HG03159 (cell line): ENCODE results near the gene LAMB3.
A peak's percentile ranks its signal among the peaks of the same experiment; 100 is the strongest.
"Not testable (repeated sequence)": the region's sequence is repeated elsewhere in the genome, so short reads cannot be mapped to it uniquely, and the experiment has no call there.

Experiments used
- ATAC-seq: cut with Tn5 transposase; IDR thresholded peaks from one replicate; pipeline ENCODE4 v1.9.1; 2021; ENCODE audit warnings: mild to moderate bottlenecking, moderate library complexity; ENCODE audit not compliant: unreplicated experiment

LAMB3 gene

DNA sequence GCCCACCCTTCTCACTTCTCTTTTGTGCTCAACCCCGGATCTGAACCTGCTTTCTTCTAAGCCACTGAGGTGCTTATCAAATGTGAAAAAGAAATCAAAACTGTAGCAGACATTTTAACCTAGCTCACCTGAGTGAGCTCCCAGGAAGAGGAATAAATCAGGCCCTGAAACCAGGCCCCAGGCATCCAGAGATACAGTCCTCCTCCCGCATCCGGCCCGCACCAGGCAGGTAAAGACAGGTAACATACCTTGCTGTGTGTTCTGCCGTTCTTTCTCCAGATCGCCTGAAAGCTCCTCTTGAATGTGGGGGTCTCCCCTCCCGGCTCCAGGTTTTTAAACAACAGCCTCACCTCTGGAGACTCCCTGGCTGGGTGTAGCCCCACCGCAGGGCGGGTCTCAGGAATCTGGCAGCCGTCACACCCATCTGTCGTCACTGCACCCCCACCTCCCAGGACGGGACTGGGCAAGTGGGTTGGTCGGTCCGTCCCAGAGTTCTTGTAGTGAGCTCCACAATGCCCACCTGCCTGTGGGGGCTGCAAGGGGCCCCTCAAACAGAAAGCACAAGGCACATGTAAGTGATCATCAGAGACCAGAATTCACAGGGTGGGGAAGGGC is at the start of gene LAMB3:
Gene LAMB3 (minus strand): TSS at position 305 of the 615 bp plus-strand sequence. CDS start 1,481 bp downstream, outside the sequence.
- ATAC-seq: no peak

DNA sequence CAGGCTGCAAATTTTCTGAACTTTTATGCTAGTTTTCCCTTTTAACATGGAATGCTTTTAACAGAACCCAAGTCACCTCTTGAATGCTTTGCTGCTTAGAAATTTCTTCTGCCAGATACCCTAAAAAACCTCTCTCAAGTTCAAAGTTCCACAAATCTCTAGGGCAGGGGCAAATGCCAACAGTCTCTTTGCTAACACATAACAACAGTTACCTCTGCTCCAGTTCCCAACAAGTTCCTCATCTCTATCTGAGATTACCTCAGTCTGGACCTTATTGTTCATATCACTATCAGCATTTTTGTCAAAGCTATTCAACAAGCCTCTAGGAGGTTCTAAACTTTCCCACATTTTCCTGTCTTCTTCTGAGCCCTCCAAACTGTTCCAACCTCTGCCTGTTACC is 48.5 kb upstream of the LAMB3 start:
- not testable (repeated sequence) for ATAC-seq

- ATAC-seq: no peak
Observed at GRCh38 chr1:209697126-209697525, 44.9 kb upstream of the LAMB3 start.

GRCh38 chr1:209696673-209697072 is 44.4 kb upstream of the LAMB3 start:
- no peak for ATAC-seq

DNA sequence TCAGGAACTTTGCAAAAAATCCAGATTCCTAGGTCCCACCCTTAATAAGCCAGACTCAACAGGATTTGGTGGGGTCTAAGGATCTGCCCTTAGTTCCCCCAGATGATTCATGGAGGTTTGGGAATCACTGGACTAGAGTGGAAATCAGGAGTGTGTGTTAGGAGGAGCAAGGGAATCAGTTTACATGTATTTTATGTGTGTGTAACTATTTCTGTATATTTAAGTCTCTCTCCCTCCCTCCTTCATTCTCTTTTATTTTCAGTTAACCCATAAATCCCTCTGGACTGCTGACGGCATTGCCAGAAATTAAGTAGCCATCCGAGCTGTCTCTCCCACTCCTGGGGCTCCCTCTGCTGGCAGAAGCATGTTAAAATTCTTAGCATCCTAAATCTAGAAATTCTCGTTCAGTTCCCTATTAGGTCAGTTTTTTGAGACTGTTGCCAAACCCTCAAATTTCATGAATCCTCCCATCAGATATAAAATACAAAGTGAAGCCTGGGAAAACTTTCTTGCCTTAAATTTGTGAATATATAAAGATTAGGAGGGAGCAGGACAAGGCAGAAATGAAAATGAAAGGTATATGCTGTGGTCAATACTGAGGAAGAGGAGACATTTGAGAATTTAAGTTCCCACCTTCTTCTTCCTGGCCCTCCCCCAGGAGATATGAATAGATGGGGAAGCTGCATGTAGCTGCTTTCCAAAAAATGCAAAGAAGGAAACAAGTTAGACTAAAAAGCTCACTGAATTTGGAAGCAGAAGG is 40.7 kb upstream of the LAMB3 start:
- ATAC-seq: peak; percentile 75

DNA sequence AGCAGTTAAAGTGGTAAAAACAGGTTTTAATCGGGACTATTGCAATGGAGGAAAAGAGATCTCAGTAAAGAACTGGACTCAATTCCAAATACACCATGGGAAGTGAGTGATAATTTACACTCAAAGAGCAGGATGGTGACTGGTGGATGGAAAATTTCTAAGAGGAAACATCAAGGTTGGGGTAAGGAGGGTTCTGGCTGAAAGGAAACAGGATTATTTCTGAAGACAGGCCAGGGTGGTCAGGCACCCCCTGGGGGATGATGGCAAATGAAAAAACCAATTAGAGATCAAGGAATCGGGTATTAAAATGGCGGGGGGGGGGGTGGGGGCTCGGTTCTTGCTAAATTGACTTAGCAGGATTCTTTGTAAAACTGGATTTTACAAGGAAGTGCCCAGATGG is 40.1 kb upstream of the LAMB3 start:
- ATAC-seq: no peak

GRCh38 chr1:209691237-209691636 is 39.0 kb upstream of the LAMB3 start:
- no peak for ATAC-seq

GRCh38 chr1:209689477-209689876 is 37.3 kb upstream of the LAMB3 start:
- ATAC-seq: no peak

GRCh38 chr1:209688746-209689234 is 36.6 kb upstream of the LAMB3 start:
- no peak for ATAC-seq

DNA sequence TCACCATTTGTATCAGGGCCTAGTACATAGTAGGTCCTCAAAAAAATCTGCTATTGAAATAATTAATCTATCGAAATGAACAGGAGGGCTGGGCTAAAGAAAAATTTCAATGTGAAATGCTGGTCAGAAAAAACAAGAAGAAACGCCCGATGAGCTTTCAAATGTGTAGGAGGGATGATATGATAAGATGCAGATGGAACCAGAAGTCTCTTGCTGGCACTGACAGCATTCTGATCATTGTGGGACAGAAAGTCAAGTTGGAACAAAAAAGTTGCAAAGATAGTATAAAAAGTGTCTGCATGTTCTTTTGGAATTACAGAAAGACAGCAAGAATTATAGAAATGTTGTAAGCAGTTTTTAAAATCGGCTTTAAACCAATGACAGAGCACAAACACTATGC is 34.1 kb upstream of the LAMB3 start:
- no peak for ATAC-seq

DNA sequence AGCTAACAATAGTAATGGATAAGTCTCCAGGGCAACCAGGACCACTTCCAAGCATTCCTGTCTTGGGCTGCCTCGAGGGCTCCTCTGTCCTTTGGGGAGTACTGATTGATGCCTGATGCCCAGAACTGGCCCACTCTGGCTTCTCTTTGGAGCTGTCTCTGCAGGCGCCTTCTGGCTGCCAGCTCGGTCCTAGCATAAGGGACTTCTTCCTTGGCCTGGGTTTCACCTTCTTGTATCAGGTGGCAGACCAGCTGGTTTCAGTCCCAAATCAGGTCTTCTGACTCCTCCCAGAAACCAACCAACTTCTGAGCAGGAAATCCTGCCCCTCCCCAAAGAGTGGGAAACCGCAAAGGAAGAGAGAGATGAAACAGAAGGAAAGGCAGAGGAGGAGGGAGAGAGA is 33.6 kb upstream of the LAMB3 start:
- ATAC-seq: no peak

DNA sequence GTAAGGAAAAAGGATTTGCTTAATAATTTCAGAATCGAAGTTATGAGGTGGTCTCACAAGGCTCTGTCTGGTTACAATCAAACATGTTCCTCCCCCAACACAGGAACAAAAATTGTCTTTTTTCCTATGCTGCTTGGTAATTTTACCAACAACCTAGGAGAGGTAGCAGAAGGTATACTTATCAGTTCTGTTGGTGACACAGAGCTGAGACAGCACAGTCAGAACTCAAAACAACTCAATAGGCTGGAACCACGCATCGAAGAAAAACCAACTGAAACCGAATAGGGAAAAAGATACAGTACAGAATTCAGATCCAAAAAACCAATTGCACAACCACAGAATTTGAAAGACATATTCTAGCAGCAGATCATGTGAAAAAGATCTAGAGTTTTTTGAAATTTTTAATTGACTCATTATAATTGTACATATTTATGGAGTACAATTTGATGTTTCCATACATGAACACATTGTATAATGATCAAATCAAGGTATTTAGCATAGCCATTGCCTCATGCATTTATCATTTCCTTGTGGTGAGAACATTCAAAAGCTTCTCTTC is 26.8 kb upstream of the LAMB3 start:
- ATAC-seq: no peak

DNA sequence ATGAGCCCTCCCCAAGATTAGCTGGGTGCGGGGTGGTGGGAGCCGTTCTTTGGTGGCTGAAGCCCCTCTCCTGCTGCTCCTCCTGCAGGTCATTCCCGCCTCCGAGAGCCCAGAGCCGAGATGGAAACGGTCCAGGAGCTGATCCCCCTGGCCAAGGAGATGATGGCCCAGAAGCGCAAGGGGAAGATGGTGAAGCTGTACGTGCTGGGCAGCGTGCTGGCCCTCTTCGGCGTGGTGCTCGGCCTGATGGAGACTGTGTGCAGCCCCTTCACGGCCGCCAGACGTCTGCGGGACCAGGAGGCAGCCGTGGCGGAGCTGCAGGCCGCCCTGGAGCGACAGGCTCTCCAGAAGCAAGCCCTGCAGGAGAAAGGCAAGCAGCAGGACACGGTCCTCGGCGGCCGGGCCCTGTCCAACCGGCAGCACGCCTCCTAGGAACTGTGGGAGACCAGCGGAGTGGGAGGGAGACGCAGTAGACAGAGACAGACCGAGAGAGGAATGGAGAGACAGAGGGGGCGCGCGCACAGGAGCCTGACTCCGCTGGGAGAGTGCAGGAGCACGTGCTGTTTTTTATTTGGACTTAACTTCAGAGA is 23.4 kb upstream of the LAMB3 start:
- no peak for ATAC-seq

GRCh38 chr1:209674957-209675564 is 22.8 kb upstream of the LAMB3 start, which contains the start of gene G0S2:
TSS of gene G0S2 (plus strand) at chr1:209675412. CDS start at chr1:209675685, 273 bp downstream.
- ATAC-seq: no peak

DNA sequence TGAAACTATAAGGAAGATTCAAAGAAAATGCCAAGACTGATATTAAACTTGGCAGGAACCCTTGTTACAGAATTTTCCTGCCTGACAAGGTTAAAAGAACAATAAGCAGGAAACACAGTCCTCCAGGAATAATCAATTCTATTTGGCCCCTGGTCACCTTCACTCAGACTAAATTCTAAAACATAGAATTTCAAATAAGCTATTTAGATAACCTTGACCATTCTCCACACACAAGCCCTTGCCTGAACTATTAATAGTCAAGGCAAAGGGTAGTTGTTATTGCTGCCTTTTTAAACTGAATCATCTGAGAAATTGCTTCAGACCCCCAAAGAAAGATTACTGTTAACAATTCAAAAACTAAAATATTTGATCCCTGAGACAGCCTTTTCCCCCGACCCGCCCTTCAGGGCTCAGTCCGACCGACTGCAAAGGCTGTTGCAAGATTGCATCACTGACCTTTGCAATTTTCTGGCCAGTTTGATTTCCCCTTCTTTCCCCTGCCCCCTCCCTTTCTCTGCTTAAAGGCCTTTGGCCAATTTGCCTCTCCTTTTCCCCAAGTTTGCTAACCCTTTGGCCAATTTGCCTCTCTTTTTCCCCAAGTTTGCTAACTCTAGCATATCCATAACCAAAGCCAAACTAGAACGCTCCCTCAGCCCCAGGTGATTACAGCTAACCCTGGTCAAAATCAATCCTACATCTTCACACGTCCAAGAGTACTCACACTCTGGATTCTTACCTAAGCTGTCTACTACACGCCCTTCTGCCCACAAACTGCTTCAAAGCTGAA is 21.6 kb upstream of the LAMB3 start:
- ATAC-seq: no peak

GRCh38 chr1:209672705-209673630 is 20.7 kb upstream of the LAMB3 start:
- peak; percentile 93 for ATAC-seq

DNA sequence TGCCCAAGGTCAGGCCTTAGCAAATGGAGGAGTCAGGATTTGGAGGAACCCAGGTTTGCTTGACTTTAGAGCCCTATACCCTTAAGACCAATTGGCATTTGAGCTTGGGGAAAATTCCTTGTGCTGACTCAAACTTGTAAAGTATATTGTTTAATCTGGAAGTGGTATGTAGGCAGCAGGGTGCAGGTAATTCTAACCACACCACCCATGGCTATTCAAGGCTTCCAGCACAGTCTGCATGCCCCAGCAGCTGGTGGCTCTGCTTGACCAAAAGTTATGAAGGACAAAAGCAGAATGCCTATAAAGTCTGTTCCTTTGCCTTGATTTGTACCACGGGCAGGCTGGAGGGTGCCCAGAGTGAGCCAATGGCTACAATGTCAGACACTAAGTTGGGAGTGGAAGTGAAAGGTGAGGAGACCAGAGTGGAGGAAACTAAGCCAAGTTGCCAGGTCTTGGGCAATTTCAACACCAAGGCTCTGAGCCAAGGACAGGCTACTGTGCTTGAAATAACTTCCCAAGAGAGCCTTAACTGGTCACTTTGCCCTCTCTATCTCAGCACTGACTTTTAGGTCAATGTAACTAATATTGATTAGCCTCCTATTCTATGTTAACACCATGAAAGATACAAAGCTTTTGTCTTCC is 18.3 kb upstream of the LAMB3 start:
- ATAC-seq: no peak

DNA sequence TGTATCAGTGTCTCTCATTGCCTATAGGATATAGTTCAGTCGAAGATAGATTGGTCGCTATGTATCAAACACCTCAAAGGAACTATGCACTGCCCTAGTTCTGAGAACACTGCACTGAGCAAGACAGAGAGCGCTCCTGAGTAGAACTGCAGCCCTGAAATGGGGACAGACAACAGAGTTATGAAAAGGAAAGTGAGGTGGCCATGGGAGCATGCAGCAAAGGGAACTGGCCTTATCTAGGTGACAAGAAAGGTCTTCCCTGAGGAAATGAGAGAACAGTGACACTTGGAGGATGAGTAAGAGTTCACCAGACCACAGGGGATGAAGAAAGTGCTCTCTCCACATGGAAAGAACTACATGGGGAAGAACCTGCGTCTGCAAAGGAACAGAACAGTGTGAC is 15.5 kb upstream of the LAMB3 start:
- ATAC-seq: no peak

DNA sequence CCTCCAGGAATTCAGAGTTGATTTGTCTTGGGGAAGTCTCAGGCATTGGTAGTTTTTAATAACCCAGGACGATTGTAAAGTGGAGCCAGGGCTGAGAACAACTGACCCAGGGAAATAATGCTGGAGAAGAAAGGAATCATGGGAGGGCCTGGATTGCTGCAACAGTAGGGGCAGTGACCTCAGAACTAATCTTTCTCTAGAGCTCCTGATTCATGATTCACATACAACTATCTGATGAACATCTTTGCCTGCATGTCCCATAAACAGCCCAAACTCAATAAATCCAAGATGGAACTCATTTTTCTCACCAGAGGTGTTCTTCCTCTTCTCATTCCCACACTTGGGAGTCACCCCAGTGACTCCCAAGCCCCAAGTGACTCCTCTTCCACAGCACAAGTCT is 14.9 kb upstream of the LAMB3 start:
- ATAC-seq: no peak
